Measurements from ENCODE around the gene PRDM15. TPM values are rescaled to one million over a fixed set of nuclear protein-coding genes. Genes with fewer than 3 reads are reported as not detected.
"Not testable (repeated sequence)": the region's sequence is repeated elsewhere in the genome, so short reads cannot be mapped to it uniquely, and the experiment has no call there.

PRDM15 gene
- polyA plus RNA-seq, 3 donors from 2014 or later: 1.3 to 3.5 TPM; not detected in 1

DNA sequence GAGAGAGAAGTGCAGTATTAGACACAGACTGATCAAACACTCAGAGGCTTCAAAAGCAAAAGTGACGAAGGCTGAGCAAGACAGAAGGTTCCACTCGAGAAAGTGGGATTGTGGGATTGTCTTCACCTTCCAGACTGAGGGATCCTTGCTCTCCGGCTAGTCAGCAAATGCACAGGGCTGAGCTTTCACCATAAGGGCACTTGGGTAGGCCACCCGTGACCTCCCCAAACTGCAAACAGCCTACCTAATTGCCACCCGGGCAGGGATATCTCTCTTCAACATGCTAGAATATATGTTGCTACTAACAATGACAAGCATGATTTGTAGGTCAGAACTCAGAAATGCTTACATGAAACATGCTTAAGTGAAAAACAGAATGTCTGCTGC lies 77.0 kb downstream of the PRDM15 start:
- H3K4me1 Mint-ChIP-seq: peaks cover 6 to 18% of the 10 kb centered on the region in 2 donors
- DNase-seq: no peak
- peaks cover 29 to 44% (median 31%) of the 10 kb centered on the region in 3 donors for H3K36me3 Mint-ChIP-seq
- H3K27ac Mint-ChIP-seq: no peak overlapping the region
- H3K27me3 Mint-ChIP-seq (ENCODE audit: low read depth in 3 of 3): peaks cover 2 to 11% (median 8%) of the 10 kb centered on the region in 3 donors
- no peak overlapping the region for H3K4me3 Mint-ChIP-seq
- H3K9me3 Mint-ChIP-seq: peaks cover 0 to 6% (median 3%) of the 10 kb centered on the region in 6 donors

DNA sequence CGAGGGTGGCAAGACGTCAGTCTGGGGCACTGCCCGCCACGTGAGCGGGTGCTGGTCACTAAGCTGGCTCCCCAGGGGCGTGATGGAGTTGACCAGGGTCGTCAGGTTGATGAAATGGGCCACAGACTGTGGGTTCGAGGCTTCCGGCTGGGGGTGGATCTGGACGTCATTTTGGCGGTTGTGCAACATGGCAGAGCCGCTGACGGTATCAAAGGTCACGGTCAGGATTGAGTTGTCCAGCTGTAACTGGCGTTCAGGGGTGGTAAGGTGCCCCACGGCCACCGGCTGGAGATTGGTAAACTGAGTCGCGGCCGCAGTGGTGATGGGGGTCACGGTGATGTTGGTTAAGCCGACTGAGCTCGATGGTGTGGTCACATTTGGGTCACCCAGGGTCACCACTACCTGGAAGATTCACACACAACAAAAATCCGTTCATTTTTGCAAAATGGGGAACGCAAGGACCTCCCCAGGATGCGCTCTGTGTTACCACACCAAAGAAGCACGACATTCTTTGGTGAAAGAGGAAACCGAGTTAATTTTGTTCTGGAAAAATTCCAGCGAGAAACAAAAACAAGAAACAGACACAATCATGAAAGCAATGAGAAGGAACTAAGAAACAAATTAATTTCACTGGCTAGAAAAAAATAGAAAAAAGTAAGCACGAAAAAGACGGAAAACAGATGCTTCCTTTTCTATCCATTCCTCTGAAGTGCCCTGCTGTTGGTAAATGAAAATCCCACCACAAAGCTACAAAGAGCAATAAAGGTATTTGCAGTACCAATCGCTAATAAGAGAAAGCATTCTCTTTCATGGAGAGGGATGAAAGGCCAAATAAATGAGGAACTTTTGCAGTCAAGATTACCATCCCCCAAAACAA lies 77.6 kb downstream of the PRDM15 start:
- H3K27ac Mint-ChIP-seq: no peak overlapping the region
- H3K4me3 Mint-ChIP-seq: no peak overlapping the region
- peaks cover 0 to 5% (median 0%) of the 10 kb centered on the region in 6 donors for H3K9me3 Mint-ChIP-seq
- DNase-seq: no peak
- H3K27me3 Mint-ChIP-seq (ENCODE audit: low read depth in 3 of 3): peaks cover 0 to 7% (median 2%) of the 10 kb centered on the region in 3 donors
- H3K36me3 Mint-ChIP-seq: peaks cover 26 to 44% (median 29%) of the 10 kb centered on the region in 3 donors
- H3K4me1 Mint-ChIP-seq: peaks cover 5 to 12% of the 10 kb centered on the region in 2 donors

DNA sequence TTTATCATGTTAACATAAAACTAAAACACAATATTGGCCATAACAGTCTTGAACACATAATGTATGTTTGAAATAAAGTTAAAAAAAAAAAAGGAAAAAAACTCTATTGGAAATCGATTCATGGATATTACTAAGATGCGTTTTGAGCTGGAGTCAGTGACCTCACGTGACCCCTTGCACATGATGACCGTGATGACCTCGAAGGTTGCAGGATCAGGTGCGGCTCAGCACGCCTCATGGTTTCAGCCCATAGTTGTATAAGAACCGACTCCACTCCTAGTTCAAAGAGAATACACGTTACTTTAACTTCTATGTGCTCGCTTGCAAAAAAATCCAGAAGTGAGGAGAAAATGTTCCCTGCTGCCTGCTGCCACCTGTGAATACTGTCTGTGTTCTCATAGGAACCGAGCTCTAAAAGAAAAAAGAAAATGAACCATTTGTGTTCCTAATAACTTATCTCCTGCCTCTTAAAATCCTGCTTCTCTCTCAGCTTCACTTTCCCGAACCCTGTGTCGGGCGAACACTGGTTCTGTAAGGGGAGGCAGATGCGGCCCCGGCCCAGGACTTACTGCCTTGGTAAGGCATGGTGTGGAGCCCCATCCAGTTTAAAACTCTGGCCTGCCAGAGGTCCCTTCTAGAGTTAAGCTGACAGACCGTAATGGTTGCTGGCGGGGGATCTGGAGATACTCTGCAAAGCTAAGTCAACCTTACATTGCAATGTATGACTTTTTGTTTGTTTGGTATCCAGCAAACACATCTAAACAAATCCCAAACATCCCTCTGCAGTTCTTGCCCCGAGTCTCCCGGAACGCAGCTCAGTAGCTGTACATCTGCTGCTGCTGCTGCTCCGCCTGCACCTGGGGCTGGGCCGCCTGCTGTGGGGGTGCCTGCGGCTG lies 78.5 kb downstream of the PRDM15 start:
- no peak for DNase-seq
- Mint-ChIP-seq H3K4me1 (peaks cover 5 to 10% of the 10 kb centered on the region in 2 donors), H3K27ac (no peak overlapping the region), H3K4me3 (no peak overlapping the region), H3K36me3 (peaks cover 26 to 44% (median 29%) of the 10 kb centered on the region in 3 donors), H3K9me3 (peaks cover 0 to 5% (median 0%) of the 10 kb centered on the region in 6 donors), H3K27me3 (ENCODE audit: low read depth in 3 of 3) (peaks cover 0 to 6% (median 2%) of the 10 kb centered on the region in 3 donors)

DNA sequence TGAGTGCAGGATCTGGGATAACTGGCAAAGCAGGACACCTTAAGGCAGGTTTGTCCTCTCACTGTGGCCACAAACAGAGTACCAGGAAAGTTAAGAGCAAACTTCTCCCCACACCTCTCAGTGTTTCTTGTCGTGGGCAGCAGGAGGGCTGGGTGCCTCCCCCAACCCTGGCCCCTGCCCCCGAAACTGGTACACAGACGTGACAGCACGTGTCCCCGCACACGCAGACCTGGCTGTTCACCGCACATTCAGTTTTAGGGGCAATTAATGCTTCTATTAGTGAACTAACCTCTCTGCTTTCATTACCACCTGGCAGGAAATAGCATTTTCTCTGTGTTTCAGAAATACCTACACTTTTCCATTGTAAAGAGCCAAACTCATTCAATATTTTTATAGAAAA lies 79.4 kb downstream of the PRDM15 start:
- H3K27me3 Mint-ChIP-seq (ENCODE audit: low read depth in 3 of 3): peaks cover 0 to 3% (median 0%) of the 10 kb centered on the region in 3 donors
- H3K27ac Mint-ChIP-seq: no peak overlapping the region
- H3K9me3 Mint-ChIP-seq: peaks cover 0 to 1% (median 0%) of the 10 kb centered on the region in 6 donors
- peaks cover 26 to 44% (median 29%) of the 10 kb centered on the region in 3 donors for H3K36me3 Mint-ChIP-seq
- DNase-seq: no peak
- H3K4me3 Mint-ChIP-seq: no peak overlapping the region
- H3K4me1 Mint-ChIP-seq: peaks cover 0 to under 1% of the 10 kb centered on the region in 2 donors

DNA sequence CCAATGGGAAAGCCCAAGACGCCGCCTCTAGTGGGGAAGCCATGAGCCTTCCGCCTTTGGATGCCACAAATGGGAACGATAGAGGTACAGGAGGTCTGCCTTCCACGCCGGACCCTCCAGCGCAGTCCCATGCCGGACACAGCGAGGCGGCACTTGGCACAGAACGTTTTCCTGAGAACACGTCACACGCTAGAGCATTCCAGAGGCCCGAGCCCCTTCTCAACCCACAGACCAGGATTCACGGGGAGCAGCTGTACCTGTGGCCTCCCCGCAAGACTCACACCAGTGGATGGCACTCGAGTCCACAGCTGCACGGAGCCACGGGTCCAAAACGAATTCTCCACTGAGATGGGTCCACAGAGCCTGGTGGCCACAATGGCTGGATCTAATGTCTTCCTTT lies 80.8 kb downstream of the PRDM15 start:
- Mint-ChIP-seq H3K4me1 (no peaks in the 10 kb centered on the region), H3K27me3 (ENCODE audit: low read depth in 3 of 3) (peaks cover 2 to 4% (median 4%) of the 10 kb centered on the region in 3 donors), H3K4me3 (no peak overlapping the region), H3K27ac (no peak overlapping the region), H3K9me3 (peaks cover 3 to 9% (median 5%) of the 10 kb centered on the region in 6 donors), H3K36me3 (peaks cover 29 to 44% (median 29%) of the 10 kb centered on the region in 3 donors)
- DNase-seq: no peak

DNA sequence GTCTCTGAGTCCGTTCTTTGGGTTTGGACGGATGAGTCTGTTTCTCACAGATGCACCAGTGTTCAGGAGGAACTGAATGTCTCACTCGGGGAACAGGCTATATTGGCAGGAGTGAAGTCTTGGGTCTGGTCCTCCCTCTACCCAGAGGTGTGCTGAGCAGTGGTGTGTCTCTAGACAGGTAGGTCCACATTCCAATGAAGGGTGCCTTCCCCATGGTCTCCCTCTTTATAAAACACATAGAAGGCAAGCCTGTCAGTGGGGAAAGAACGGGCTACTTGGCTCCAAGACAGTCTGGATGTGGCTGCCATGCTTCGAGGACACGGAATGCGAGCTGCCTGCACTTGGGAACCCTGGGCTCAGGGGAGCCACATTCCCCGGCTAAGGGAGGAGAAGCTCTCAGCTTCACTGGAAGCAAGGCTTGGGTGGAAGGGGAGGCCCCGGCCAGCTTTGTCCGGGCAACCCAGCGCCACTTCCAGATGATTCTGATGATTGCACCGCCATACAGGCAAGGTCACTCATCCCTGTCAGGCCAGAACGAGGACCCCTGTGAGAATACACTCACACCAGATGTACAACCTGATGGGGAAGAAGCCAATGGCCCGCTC lies 82.6 kb downstream of the PRDM15 start:
- H3K27ac Mint-ChIP-seq: no peak overlapping the region

DNA sequence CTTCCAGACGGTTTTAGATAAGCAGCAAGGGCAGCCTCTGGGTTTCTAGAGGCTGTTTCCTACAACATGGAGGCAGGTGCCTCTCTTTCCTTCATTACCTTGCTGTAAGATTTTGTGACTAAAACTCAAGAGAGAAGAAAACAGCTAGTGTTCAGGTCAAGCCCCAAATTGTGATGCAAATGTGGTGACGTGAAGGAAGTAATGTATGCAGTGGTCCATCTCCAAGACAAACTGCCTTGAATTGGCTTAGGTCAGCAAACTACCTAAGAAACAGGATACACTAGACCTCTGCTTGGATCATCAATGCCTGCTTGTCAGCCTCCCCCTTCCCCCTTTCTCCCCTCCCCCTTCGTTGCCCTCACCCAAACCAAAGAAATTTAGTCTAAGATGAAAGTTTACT lies 83.4 kb downstream of the PRDM15 start:
- Mint-ChIP-seq H3K36me3 (peaks cover 14 to 25% (median 16%) of the 10 kb centered on the region in 3 donors), H3K27ac (no peak overlapping the region), H3K27me3 (ENCODE audit: low read depth in 3 of 3) (peaks cover 4 to 14% (median 4%) of the 10 kb centered on the region in 3 donors), H3K9me3 (peaks cover 4 to 26% (median 14%) of the 10 kb centered on the region in 6 donors), H3K4me3 (no peak overlapping the region), H3K4me1 (no peaks in the 10 kb centered on the region)
- DNase-seq: no peak

More for the DNA sequence above, 82.6 kb downstream of the PRDM15 start:
- H3K4me3 Mint-ChIP-seq: no peak overlapping the region
- DNase-seq: no peak
- peaks cover 4 to 11% (median 4%) of the 10 kb centered on the region in 3 donors for H3K27me3 Mint-ChIP-seq (ENCODE audit: low read depth in 3 of 3)
- peaks cover 4 to 26% (median 14%) of the 10 kb centered on the region in 6 donors for H3K9me3 Mint-ChIP-seq
- no peaks in the 10 kb centered on the region for H3K4me1 Mint-ChIP-seq
- peaks cover 19 to 31% (median 20%) of the 10 kb centered on the region in 3 donors for H3K36me3 Mint-ChIP-seq

DNA sequence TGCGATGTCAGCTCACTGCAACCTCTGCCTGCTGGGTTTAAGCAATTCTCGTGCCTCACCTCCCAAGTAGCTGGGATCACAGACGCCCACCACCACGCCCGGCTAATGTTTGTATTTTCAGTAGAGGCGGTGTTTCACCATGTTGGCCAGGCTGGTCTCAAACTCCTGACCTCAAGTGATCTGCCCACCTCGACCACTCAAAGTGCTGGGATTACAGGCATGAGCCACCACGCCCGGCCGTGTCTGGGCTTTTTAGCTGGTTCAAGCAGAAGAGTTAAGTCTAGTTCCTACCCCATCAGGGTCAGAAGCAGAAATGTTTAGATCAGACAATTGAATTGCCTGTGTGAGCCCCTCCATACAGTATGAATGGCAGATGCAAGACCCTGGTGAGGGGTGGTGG lies 84.5 kb downstream of the PRDM15 start:
- Mint-ChIP-seq H3K27ac (no peak overlapping the region), H3K9me3 (peaks cover 4 to 26% (median 14%) of the 10 kb centered on the region in 6 donors), H3K27me3 (ENCODE audit: low read depth in 3 of 3) (peaks cover 4 to 15% (median 4%) of the 10 kb centered on the region in 3 donors), H3K4me1 (no peaks in the 10 kb centered on the region), H3K4me3 (no peak overlapping the region), H3K36me3 (peaks cover 6 to 14% (median 13%) of the 10 kb centered on the region in 3 donors)
- no peak for DNase-seq

DNA sequence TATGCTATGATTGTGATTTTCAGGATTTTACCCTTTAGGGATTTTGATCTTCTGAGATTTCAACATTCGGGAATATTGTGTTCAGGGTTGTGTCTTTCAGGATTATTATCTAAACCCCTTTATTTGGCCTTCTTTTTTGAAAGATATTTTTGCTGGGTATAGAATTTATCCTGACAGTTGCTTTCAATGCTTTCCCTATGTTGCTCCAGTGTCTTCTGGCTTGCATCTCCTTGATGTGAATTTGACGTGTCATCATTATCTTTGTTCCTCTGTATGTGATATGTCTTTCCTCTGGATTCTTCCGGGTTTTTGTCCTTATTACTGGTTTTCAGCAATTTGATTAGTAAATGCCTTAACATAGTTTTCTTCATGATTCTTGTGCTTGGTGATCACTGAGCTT lies 86.4 kb downstream of the PRDM15 start:
- Mint-ChIP-seq H3K4me1 (no peaks in the 10 kb centered on the region), H3K27me3 (ENCODE audit: low read depth in 3 of 3) (peaks cover 4 to 22% (median 4%) of the 10 kb centered on the region in 3 donors), H3K9me3 (peaks cover 4 to 26% (median 14%) of the 10 kb centered on the region in 6 donors), H3K36me3 (peaks cover 0 to 3% (median 0%) of the 10 kb centered on the region in 3 donors), H3K27ac (no peak overlapping the region), H3K4me3 (no peak overlapping the region)
- no peak for DNase-seq

DNA sequence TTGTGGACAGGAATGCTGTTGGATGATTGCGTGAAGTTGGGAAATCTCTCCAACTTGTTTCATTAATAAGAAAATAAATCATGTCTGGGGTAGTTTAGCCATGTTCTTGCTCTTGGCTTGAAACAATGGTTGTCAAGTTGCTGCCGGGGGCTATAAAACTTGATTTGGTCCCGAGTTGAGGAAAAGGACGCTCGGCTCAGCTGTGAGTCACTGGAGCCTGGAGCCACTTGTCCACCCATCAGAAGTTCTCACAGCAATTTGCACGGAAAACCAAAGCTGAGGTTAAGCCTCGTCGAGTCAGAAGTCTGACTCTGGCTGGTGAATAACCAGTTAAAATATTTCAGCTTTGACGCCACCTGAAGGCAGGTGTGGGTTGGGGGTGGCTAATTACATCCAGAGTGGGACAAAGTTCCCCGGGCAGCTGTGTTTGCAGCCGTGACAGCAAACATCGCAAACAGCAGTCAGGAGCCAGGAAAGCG lies 92.6 kb downstream of the PRDM15 start:
- H3K9me3 Mint-ChIP-seq: no peaks in the 10 kb centered on the region
- H3K36me3 Mint-ChIP-seq: no peaks in the 10 kb centered on the region
- no peak overlapping the region for H3K4me3 Mint-ChIP-seq
- no peak overlapping the region for H3K27ac Mint-ChIP-seq
- H3K27me3 Mint-ChIP-seq (ENCODE audit: low read depth in 3 of 3): peaks cover 4 to 37% (median 10%) of the 10 kb centered on the region in 3 donors
- no peak for DNase-seq
- peaks cover 2 to 7% of the 10 kb centered on the region in 2 donors for H3K4me1 Mint-ChIP-seq

DNA sequence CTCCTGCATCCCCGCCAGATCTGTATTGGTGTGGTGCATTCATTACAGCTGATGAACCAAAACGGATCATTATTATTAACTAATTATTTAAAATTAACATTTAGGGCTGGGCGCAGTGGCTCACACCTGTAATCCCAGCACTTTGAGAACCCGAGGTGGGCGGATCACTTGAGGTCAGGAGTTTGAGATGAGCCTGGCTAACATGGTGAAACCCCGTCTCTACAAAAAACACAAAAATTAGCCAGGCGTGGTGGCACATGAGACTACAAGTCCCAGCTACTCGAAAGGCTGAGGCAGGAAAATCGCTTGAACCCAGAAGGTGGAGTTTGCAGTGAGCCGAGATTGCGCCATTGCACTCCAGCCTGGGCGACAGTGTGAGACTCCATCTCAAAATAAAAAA lies 93.9 kb downstream of the PRDM15 start:
- not testable (repeated sequence) for H3K9me3 Mint-ChIP-seq, H3K36me3 Mint-ChIP-seq, DNase-seq, H3K27ac Mint-ChIP-seq, H3K4me1 Mint-ChIP-seq, H3K4me3 Mint-ChIP-seq
- peaks cover 7 to 36% (median 11%) of the 10 kb centered on the region in 3 donors for H3K27me3 Mint-ChIP-seq (ENCODE audit: low read depth in 3 of 3)

DNA sequence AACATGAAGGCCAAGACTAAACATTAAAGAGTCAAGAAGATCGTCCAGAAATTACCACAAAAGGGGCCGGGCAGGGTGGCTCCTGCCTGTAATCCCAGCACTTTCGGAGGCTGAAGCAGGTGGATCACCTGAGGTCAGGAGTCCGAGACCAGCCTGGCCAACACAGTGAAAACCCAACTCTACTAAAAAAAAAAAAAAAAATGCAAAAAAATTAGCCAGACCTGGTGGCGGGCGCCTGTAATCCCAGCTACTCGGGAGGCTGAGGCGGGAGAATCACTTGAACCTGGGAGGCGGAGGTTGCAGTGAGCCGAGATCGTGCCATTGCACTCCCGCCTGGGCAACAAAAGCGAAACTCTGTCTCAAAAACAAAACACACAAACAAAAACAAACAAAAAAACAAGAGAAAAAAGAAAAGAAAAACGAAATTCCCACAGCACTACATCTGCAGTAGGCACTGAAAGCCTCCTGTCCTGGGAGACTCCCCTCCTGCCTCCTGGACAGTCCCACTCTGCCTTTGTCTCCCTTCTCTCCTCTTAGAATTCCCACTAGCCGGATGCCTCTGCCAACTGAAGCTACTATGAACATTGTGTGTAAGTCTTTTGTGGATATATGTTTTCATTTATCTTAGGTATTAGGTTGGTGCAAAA lies 94.6 kb downstream of the PRDM15 start:
- Mint-ChIP-seq H3K9me3 (no peaks in the 10 kb centered on the region), H3K4me3 (no peak overlapping the region), H3K36me3 (no peaks in the 10 kb centered on the region), H3K4me1 (peaks cover 2 to 10% of the 10 kb centered on the region in 2 donors), H3K27ac (no peak overlapping the region), H3K27me3 (ENCODE audit: low read depth in 3 of 3) (peaks cover 8 to 39% (median 13%) of the 10 kb centered on the region in 3 donors)
- DNase-seq: no peak
